ENCODE data around the gene SLC16A9.

DNA sequence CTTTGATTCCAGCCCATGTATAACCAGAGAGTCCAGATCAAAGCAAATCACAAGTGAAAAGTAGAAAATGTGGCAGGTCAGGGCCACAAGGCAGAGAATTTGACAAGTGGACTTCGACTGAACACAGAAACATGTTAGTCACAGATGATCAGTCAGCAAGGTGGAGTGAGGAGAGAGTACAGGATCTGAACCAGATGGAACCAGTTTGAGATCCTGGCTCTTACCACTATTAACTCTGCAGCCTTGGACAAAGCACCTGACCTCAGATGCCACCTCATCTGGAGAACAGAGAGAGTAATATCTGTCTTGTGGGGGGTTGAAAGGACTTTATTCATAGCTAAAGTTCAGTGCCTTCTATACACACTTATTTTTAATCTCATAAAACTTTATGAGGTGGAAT, 39.2 kb upstream of the SLC16A9 start:
- TF ChIP-seq FOXM1 (IDR thresholded peaks at IDR 0.05; ENCODE audit: borderline replicate concordance, low read depth) (no peak), EP300 (IDR thresholded peaks at IDR 0.05; ENCODE audit: borderline replicate concordance) (no peak), YY1 (IDR thresholded peaks at IDR 0.05; ENCODE audit: low read depth) (no peak)
- TF ChIP-seq, protein P1, sequence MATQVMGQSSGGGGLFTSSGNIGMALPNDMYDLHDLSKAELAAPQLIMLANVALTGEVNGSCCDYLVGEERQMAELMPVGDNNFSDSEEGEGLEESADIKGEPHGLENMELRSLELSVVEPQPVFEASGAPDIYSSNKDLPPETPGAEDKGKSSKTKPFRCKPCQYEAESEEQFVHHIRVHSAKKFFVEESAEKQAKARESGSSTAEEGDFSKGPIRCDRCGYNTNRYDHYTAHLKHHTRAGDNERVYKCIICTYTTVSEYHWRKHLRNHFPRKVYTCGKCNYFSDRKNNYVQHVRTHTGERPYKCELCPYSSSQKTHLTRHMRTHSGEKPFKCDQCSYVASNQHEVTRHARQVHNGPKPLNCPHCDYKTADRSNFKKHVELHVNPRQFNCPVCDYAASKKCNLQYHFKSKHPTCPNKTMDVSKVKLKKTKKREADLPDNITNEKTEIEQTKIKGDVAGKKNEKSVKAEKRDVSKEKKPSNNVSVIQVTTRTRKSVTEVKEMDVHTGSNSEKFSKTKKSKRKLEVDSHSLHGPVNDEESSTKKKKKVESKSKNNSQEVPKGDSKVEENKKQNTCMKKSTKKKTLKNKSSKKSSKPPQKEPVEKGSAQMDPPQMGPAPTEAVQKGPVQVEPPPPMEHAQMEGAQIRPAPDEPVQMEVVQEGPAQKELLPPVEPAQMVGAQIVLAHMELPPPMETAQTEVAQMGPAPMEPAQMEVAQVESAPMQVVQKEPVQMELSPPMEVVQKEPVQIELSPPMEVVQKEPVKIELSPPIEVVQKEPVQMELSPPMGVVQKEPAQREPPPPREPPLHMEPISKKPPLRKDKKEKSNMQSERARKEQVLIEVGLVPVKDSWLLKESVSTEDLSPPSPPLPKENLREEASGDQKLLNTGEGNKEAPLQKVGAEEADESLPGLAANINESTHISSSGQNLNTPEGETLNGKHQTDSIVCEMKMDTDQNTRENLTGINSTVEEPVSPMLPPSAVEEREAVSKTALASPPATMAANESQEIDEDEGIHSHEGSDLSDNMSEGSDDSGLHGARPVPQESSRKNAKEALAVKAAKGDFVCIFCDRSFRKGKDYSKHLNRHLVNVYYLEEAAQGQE (IDR thresholded peaks at IDR 0.05; ENCODE audit: low read depth) = no peak
- TF ChIP-seq, protein P2, sequence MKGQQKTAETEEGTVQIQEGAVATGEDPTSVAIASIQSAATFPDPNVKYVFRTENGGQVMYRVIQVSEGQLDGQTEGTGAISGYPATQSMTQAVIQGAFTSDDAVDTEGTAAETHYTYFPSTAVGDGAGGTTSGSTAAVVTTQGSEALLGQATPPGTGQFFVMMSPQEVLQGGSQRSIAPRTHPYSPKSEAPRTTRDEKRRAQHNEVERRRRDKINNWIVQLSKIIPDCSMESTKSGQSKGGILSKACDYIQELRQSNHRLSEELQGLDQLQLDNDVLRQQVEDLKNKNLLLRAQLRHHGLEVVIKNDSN (IDR thresholded peaks at IDR 0.05) = no peak

Measured in Ishikawa (cell line).